IMR-90 (cell line): ENCODE data around the gene CCNJL.

Experiments used
- BHLHE40 ChIP-seq: fragments of 150-350 bp; IDR thresholded peaks from 2 replicates; pipeline ENCODE4 v1.6.1; 2016; ENCODE audit warnings: mild to moderate bottlenecking, low read depth, low read length
- CHD1 ChIP-seq: IDR thresholded peaks from 2 replicates; pipeline ENCODE4 v1.6.1; 2012; ENCODE audit warnings: low read depth, low read length, improper control_type of control experiment
- FOS ChIP-seq: fragments of 150-350 bp; IDR thresholded peaks from 2 replicates; pipeline ENCODE4 v1.6.1; 2016; ENCODE audit warnings: low read depth, low read length
- POLR2A ChIP-seq: IDR thresholded peaks from 2 replicates; pipeline ENCODE4 v1.6.1; 2012; ENCODE audit warnings: mild to moderate bottlenecking, low read depth, low read length
- RAD21 ChIP-seq: IDR thresholded peaks from 2 replicates; pipeline ENCODE4 v1.6.1; 2012; ENCODE audit warnings: low read length, improper control_type of control experiment
- RFX5 ChIP-seq: IDR thresholded peaks from 2 replicates; pipeline ENCODE4 v1.8.0; 2012; ENCODE audit warnings: low read depth, mild to moderate bottlenecking, low read length, moderate library complexity
- TF ChIP-seq, protein P1 (sequence below): conservative IDR thresholded peaks from 2 replicates; pipeline ENCODE4 v1.5.1; 2012; ENCODE audit warnings: mild to moderate bottlenecking, low read depth, low read length, improper control_type of control experiment
- TF ChIP-seq, protein P2 (sequence below): fragments of 150-350 bp; IDR thresholded peaks from 2 replicates; pipeline ENCODE4 v1.6.1; 2016; ENCODE audit warnings: low read depth, mild to moderate bottlenecking, low read length, moderate library complexity, borderline replicate concordance

DNA sequence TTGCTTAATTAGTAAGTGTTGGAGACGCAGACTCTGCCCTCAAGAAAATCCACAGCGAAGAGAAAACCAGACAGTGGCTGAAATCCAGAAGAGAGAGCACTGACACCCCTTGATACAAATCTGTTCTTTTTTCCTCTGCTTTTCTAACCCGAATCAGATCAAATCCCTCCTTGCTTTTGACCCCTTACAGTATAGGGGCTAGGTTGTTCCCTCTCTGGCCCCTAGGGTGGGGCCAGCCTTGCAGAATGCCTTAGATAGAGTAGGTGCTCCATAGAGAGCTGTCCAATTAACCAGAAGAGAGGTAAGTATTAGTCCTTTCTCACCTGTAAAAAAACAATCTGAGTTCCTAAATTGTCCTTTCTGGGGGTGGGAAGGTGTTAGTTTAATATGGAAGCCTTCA, 47.9 kb upstream of the CCNJL start:
- TF ChIP-seq RAD21 (no peak), POLR2A (no peak), RFX5 (no peak), BHLHE40 (no peak), CHD1 (no peak), FOS (no peak)
- TF ChIP-seq, protein P1, sequence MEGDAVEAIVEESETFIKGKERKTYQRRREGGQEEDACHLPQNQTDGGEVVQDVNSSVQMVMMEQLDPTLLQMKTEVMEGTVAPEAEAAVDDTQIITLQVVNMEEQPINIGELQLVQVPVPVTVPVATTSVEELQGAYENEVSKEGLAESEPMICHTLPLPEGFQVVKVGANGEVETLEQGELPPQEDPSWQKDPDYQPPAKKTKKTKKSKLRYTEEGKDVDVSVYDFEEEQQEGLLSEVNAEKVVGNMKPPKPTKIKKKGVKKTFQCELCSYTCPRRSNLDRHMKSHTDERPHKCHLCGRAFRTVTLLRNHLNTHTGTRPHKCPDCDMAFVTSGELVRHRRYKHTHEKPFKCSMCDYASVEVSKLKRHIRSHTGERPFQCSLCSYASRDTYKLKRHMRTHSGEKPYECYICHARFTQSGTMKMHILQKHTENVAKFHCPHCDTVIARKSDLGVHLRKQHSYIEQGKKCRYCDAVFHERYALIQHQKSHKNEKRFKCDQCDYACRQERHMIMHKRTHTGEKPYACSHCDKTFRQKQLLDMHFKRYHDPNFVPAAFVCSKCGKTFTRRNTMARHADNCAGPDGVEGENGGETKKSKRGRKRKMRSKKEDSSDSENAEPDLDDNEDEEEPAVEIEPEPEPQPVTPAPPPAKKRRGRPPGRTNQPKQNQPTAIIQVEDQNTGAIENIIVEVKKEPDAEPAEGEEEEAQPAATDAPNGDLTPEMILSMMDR: no peak
- TF ChIP-seq, protein P2, sequence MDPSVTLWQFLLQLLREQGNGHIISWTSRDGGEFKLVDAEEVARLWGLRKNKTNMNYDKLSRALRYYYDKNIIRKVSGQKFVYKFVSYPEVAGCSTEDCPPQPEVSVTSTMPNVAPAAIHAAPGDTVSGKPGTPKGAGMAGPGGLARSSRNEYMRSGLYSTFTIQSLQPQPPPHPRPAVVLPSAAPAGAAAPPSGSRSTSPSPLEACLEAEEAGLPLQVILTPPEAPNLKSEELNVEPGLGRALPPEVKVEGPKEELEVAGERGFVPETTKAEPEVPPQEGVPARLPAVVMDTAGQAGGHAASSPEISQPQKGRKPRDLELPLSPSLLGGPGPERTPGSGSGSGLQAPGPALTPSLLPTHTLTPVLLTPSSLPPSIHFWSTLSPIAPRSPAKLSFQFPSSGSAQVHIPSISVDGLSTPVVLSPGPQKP: no peak
